Activated CD4-positive, alpha-beta T cell treated with anti-CD3 and anti-CD28 coated beads, Interleukin-2, Interleukin-4, amounts not matched to agents 100 ng/mL and 50 ng/mL, durations not matched to agents 16 hours and 8 hours (primary cell): ENCODE measurements around the gene PLCG2.
"Not testable (repeated sequence)": the region's sequence is repeated elsewhere in the genome, so short reads cannot be mapped to it uniquely, and the experiment has no call there.

Experiments used
- DNase-seq: peaks from one replicate; pipeline ENCODE4 v3.0.0-alpha.2; 2020; ENCODE audit warnings: low spot score

PLCG2 gene

GRCh38 chr16:81846105-81846504, 67.0 kb downstream of the PLCG2 start:
- no peak for DNase-seq

- no peak for DNase-seq
Observed at GRCh38 chr16:81848306-81848853, 69.3 kb downstream of the PLCG2 start.

- DNase-seq: no peak
Observed at GRCh38 chr16:81850197-81850944, 71.3 kb downstream of the PLCG2 start.

- no peak for DNase-seq
Observed at GRCh38 chr16:81852347-81852746, 73.3 kb downstream of the PLCG2 start.

- DNase-seq: no peak
Observed at GRCh38 chr16:81855552-81856153, 76.6 kb downstream of the PLCG2 start.

- DNase-seq: no peak
Observed at GRCh38 chr16:81860287-81861266, 81.5 kb downstream of the PLCG2 start.

GRCh38 chr16:81861503-81861902, 82.4 kb downstream of the PLCG2 start:
- DNase-seq: no peak

GRCh38 chr16:81861915-81862314, 82.8 kb downstream of the PLCG2 start:
- DNase-seq: no peak

GRCh38 chr16:81863630-81864352, 84.7 kb downstream of the PLCG2 start:
- no peak for DNase-seq

GRCh38 chr16:81864646-81865382, 85.7 kb downstream of the PLCG2 start:
- no peak for DNase-seq

- no peak for DNase-seq
Observed at GRCh38 chr16:81866820-81867440, 87.8 kb downstream of the PLCG2 start.

GRCh38 chr16:81868057-81868748, 89.1 kb downstream of the PLCG2 start:
- no peak for DNase-seq

- DNase-seq: no peak
Observed at GRCh38 chr16:81869326-81869725, 90.2 kb downstream of the PLCG2 start.

- no peak for DNase-seq
Observed at GRCh38 chr16:81873206-81873605, 94.1 kb downstream of the PLCG2 start.

GRCh38 chr16:81873843-81874752, 95.0 kb downstream of the PLCG2 start:
- DNase-seq: peak; percentile 63

GRCh38 chr16:81875461-81875860, 96.4 kb downstream of the PLCG2 start:
- DNase-seq: no peak

- no peak for DNase-seq
Observed at GRCh38 chr16:81876273-81876900, 97.3 kb downstream of the PLCG2 start.

- DNase-seq: not testable (repeated sequence)
Observed at GRCh38 chr16:81877490-81877889, 98.4 kb downstream of the PLCG2 start.
